ENCODE measurements around the gene RALB.
"Not testable (repeated sequence)": the region's sequence is repeated elsewhere in the genome, so short reads cannot be mapped to it uniquely, and the experiment has no call there.

RALB gene

DNA sequence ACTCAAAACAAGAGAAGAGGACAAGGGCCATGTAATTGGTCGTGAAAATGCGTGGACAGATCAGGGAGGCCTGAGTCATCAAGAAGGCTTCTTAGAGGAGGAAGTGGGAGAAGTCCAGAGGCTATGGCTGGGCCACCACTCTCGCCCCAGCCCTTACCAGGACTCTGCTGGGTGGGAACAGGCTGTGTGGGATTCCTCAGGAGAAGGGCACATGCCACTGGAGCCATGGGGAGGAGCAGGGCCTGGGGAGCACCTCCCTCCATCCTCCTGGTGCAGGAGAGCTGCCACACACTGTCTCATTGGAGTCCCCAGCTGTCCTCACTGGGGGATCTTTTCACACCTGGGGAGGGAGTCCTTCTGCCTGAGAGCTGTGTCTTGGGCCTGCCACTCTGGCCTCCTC, 9.4 kb upstream of the RALB start:
- no peak for DNase-seq (ENCODE audit: low read depth in 2 of 2)

DNA sequence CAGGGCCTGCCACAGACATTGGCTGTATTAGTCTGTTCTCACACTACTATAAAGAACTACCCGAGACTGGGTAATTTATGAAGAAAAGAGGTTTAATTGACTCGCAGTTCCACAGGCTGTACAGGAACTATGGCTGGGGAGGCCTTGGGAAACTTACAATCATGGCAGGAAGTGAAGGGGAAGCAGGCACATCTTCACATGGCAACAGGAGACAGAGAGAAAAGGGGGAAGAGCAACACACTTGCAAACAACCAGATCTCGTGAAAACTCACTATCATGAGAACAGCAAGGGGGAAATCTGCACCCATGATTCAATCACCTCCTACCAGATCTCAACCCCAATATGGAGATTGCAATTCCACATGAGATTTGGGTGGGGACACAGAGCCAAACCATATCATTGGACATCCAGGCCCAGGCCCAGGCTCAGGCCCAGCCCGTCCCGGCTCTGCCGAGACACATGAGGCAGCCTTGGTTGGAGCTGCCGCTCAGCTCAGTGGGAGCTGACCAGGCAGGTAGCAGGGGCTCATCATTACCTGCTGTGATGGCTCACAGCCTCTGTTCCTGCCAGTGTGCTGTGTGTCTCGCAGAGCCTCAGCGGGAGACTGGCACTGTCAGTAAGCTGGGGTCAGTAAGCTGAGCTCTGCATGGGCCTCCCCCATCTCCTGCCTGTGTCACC, 8.6 kb upstream of the RALB start:
- DNase-seq (ENCODE audit: low read depth in 2 of 2), result no peak

DNA sequence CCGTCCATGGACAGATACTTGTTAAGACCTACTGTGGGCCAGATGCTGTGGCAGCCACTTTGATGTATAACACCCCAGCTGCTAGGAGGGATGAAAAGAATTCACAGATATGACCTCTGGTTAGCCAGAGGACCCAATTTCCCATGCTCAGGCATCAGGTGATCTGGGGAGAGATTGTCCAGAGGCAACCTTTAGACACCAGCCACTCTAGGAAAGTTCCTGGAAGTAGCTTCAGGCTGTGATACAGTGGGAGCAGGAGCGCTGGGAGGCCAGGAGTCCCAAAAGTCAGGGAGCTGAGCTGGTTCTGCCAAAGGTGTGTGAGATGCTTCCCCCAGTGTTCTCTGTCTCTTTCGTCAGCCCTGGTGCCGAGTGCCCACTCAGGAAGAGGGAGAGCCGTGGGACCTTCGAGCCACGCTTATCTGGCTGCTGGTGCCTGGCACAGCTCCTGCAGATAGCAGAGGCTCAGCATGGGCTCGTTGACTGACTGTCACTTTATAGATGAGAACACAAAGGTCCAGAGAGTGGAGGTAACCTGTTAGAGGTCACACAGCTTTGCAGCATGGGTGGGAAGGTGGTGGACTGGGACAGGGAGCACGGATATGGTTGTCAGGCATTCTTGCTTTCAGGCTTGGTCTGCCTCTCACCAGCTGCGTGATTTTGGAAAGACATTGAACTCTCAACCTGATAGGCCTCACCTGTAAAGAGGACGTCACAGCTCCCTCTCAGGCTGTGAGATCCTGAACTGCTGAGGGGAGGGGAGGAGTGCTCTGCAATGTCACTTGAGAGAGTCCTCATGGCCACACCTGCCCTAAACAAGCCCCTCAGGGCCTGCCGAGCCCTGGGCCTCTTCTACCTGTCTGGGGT, 7.8 kb upstream of the RALB start:
- DNase-seq (ENCODE audit: low read depth in 2 of 2), result no peak

DNA sequence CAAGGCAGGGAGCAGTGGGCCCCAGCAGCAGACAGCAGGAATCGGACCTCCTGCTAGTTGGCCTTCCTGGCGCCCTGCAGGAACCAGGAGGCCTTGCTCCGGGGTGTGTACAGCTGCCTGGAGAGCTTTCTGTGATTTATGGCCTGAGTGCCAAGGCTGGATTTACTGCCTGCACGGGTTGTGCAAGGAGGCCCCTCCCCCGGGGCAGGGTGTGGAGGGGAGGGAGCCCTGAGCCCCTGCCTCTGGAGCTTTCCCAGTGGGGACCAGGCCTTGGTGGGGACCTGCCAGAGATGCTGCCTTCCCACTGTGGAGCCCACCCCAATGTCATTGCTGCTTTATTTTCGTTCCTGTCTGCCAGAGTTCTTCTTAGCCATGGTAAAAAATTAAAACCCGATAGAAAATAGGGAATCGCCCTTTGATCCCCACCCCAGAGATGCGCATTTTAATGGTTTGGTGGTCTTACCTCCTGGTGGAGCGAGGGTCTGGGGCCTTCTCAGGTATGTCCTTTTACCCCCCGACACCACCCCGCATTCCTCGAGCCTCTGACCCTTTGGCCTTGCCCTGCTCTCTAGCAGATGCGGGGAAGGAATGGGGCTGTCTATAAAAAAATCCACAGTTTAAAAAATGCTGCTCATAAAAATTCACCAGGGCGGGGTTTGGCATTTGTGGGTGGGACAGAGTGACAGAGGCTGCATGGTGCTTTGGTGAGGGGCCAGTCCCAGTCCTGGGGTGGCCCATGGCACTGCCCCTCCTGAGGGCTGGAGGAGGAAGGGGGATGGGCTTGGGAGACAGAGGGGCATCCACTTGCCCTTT, 6.9 kb upstream of the RALB start:
- no peak for DNase-seq (ENCODE audit: low read depth in 2 of 2)

DNA sequence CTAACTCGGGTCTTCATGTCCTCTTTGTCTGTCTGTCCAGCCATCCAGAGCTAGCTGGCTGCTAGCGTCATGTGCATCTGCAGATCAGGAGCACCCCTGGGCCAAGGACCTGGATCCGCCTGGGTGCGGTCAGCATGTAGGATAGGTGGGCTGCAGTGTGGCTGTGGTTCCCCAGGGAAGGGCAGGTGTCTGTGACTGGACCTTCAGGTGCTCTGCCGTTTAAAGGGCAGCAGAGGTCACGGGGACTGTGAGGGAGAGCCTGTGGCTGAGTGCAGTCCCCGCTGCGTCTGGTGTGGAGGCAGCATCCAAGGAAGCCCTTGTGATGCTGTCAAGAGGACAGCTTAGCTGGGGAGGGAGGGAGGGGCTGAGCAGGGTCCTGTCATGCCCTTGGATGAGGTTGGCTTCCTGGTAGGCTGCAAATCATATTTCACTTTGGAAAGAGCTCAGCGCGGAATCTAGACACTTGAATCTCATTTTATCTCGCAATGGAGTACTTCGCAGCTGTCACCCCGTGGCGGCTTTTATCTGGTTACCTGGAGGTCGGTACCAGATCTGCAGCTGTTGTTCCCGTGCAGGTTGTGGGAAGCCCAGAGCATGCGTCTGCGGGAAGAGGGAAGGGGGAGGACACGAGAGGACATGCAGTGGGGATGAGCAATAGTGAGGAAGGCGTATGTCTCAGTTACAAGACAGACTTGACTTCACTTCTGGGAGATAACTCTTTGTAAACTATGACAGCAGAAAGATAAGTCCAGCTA, 5.9 kb upstream of the RALB start:
- no peak for DNase-seq (ENCODE audit: low read depth in 2 of 2)

DNA sequence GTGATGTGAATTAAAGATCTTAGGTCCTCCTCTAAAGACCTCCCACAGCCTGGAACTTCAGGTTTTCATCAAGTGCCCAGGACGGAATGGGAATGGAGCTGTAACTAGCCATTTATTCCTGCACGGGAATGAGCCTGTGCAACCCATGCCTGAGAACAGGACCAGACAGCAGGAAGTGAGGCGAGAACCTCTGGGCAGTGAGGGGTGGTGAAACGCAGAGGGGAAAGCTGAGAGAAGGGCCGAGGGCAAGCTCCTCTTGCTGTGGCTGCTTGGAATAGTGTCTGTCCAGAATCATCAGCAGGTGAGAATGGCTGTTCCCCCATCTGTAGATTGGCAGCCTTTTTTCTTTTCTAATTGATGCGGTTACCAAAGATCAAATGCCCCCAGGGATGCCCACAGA, 4.8 kb upstream of the RALB start:
- DNase-seq (ENCODE audit: low read depth in 2 of 2), result no peak

DNA sequence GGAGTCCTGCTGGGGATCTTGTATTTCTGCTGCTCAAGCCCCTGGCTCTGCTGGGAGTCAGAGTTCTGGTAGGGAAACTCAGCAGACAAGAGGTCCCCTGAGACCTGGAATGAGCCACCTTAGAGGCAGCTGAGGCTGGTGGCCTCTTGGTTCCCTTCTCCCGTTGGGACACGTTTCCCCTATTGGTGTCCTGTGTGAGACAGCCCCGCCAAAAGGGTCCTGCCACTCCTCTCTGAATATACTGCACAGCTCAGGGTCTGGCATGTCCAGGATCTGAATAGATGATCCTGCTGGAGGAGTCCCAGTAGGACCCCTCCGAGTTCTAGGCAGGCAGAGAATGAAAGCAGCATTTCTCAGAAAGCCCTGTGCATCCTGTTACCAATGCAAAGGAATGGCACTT, 2.0 kb upstream of the RALB start:
- no peak for DNase-seq (ENCODE audit: low read depth in 2 of 2)

DNA sequence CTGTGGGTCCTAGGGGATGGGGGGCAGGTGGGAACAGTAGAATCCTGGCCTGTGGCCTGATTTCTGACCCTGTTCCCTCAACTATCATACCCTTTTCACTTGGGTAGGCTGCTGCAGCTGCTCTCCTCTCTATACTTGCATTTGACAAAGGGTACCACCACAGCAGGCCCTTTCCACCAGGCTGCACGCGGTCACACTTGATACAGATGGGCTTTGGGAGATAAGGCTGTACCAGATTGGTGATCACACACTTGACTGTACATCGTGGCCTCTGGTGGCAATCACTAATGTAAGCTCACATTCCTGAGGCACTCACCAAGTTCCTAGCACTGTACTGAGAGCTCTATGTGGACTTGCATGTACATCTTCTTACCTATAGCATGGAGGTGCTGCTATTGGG, 1.6 kb upstream of the RALB start:
- DNase-seq (ENCODE audit: low read depth in 2 of 2), result no peak

DNA sequence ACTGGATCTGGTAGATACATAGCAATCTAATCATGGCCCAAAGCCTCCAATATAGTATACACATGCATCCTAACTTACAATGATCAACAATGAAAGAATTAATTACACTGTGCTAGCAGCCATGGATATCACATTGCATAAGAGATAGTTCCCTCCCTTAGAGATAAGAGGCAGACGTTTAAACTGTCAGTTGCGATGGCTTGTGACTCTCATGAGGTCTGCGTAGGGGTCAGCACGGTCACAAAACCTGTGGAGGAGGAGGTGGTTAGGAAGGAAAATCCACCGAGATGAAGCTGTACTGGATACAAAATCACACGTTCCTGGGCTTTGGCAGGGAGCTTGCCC, 800 bp upstream of the RALB start:
- no peak for DNase-seq (ENCODE audit: low read depth in 2 of 2)

DNA sequence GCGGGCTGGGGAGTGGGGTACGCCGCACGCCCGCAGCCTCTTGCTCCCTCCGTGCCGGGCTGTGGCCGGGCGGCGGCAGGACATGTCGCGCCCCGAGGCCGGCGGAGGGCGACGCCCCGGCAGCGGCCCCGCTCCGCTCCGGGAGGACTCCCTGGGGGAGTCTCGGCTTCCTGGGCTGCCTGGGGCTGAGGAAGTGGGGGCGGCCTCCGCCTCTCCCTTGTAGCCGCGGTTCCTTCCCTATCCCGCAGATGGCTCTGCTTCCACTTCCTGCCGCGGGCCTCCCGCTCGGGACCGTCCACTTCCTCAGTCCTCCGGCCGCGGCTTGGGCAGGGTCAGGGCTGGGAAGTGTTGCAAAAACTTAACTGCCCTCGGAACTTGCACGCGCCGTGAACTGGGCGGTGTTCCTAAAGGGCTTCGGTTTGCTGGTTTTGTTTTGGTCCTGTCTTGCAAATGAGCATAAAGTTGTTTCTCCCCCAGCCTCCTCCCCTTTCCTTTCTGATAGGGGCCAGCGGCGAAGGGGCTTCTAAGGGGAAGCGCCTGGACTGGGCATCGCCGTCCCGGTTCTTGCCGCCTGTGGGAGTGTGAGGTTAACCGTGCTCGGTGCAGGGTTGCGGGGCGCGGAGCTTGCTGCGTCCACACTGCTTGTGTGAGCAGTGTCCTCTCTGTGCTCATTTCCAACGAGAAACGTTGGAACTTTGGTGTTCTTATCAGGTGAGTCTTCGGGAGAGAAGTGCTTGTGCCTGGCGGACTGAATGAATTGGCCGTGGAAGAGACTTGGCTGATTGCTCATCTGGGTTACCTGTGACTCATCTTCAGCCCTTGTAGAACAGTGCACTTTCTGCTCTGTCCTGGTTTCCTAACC, 600 bp downstream of the RALB start:
- peak in 1 of 2 experiments; percentile 25 for DNase-seq (ENCODE audit: low read depth in 2 of 2)

DNA sequence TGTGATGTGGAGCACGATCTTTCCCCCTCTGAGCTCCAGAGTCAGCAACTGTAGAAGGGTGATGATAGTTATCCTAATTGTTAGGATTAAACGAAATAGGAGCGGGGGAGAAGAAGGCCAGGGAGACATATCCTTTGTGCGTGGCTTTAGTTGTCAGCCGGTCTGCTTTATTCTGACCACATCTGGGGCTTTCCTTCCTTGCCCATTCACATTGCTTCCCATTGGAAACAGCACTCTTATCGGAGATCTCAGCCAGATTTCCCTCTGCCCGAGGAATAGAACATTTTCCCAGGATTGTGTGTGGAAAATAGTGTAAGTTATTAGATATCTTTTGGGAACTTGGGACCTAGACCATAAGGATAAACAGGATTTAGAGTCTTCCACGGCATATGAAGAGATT, 1.5 kb downstream of the RALB start:
- DNase-seq (ENCODE audit: low read depth in 2 of 2), result no peak

DNA sequence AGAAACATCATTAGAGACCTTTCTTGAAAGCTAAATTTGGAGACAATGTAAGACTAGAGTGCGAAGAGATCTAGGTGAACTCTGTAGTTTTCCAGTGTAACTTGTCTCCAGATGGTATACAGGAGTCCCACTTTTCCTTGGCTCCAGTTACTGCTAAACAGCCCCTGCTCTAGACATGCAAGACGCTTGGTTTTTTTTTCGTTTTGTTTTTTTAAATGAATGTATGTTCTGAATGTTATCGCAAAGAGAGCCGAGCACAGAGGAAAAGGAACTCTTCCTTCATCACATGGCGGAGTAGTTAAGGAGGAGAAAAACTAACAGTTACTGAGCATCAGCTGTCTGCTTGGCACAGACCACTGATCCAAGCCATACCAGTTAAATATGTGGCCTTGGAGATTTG, 2.4 kb downstream of the RALB start:
- no peak for DNase-seq (ENCODE audit: low read depth in 2 of 2)

DNA sequence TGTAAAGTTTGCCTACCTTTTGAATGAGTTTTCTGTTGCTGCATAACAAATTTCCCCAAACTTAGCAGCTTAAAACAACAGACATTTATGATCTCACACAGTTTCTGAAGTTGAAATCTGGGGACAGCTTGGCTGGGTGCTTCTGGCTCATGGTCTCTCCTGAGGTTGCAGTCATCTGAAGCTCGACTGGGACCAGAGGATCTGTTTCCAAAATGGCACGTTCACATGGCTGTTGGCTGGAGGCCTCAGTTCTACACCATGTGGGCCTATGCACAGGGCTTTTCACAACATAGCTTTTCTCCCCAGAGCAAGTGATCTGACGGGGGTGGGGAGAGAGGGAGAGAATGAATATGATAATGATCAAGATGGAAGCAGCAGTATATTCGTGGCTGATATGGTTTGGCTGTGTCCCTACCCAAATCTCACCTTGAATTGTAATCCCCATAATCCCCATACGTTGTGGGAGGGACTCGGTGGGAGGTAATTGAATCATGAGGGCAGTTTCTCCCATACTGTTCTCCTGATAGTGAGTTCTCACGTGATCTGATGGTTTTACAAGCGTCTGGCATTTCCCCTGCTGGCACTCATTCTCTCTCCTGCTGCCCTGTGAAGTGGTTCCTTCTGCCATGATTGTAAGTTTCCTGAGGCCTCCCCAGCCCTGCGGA, 3.5 kb downstream of the RALB start:
- no peak for DNase-seq (ENCODE audit: low read depth in 2 of 2)

DNA sequence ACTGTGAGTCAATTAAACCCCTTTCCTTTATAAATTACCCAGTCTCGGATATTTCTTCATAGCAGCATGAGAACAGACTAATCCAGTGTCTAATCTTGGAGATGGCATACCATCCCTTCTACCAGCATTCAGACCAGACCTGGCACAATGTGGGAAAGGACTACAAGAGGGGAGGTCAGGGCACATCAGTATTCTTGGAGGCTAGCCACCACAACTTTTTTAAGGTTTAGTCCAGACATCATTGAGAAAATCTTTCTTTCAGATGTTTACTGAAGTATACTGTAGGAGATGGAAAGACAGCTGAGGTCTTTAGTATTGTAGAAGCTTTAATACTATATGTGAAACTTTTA, 4.0 kb downstream of the RALB start:
- no peak for DNase-seq (ENCODE audit: low read depth in 2 of 2)

DNA sequence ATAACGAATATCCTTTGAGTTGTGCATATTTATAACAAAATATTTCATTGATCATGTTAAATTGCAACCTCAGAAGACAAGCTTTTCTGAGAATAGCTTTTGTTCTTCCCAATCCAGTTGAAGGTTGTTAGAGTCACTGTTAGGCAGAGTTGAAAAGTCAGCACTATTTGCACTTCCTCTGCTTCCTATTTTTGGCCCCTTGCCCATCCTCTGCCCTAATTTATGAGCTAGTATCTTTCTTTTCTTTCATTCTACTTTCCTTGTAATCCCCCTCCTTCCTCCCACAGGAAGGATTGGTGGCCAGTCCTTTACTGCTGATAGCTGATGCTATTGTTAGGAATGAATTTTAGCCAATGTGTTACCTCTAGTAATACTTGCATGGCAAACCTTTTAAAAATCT, 4.9 kb downstream of the RALB start:
- no peak for DNase-seq (ENCODE audit: low read depth in 2 of 2)

DNA sequence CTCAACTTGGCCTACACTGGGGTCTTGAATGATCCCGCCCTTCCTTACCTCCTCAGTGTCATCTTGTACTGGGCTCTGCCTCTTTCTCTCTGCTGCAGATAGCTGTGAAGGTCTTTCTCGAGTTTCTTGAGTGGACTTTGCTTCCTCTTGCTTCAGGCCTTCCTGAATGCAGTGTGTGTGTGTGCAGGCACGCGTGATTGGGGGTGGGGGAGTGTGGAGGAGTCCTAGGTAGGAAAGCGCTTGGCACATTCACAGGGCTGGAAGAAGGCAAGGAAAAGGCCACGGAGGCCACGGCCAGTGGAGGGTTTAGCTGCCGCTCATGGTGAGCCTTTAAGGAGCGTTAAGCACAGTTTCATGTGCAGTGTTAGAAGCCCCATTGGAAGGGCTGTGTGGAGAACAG, 5.5 kb downstream of the RALB start:
- no peak for DNase-seq (ENCODE audit: low read depth in 2 of 2)

DNA sequence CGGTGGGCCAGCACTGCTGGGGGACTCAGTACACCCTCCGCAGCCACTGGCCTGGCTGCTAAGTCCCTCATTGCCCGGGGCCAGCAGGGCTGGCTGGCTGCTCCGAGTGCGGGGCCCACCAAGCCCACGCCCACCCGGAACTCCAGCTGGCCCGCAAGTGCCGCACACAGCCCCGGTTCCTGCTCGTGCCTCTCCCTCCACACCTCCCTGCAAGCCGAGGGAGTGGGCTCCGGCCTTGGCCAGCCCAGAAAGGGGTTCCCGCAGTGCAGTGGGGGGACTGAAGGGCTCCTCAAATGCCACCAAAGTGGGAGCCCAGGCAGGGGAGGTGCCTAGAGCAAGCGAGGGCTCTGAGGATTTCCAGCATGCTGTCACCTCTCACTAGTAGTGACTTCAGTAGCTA, 7.3 kb downstream of the RALB start:
- not testable (repeated sequence) for DNase-seq (ENCODE audit: low read depth in 2 of 2)

DNA sequence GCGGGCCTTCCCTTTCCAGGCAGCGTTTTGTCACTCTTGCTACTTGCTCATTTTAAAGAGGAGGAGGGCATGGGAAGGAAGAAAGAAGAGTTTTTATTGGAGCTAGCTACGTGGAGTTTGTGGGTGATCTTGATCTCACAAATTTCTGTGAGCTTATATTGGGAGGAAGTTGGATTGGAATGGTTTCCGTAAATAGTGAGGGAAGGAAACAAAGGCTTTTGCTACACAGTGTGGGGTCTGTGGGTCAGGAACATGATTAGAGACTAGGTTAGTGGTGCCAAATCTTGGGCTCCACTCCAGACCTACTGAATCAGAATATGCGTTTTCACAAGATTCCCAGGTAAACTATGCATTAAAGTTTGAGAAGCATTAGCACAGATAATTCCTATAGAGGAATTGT, 8.1 kb downstream of the RALB start:
- no peak for DNase-seq (ENCODE audit: low read depth in 2 of 2)

DNA sequence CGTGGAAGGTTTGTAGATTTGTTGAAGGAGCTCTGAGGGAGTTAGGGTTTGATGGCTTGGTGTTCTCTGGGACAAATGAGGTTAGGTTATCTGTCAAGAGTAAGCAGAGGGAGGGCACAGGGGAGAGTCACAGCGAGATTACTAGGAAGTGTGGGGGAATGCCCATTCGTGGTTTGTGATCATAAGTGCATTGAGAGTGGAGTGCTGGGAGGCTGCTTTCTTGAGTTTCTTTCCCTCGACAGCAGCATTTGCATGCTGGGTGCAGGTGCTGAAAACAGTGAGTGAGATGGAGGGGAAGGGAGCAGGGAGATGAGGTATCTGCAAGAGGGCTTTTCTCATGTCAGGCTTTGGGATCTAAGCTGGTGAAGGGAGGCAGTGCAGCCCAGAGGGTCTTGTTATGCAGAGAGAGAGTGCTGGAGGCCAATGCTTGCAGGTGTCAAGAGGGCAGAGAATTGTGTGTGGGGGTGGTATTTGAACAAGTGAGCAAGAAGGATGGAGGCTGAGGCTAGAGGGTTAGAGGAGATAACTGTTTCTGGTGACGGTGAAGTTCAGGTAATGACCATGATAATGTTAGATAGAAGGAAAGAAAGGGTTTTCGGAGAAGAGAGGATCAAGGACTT, 8.8 kb downstream of the RALB start:
- no peak for DNase-seq (ENCODE audit: low read depth in 2 of 2)

DNA sequence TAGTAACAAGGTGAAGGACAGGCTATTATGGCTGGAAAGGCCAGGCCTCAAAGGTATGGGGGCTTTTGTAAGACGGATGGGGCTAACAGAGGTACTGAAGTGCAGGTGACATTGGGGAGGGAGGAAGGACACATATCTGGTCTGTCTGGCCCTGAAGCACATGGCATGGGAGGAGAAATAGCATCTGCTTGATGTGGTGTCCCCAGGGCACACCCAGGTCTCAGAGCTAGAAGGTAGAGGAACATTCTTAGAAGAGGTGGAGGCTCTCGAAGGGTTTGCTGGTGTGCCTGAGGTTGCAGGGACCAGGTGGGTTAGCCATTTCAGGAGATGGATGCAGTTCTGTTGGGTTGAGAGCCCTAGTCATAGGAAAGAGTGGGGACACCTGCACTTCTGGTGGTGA, 9.5 kb downstream of the RALB start:
- DNase-seq (ENCODE audit: low read depth in 2 of 2), result no peak
